WTC11 (cell line): Measurements from ENCODE around the gene RAI1. TPM values are rescaled to one million over a fixed set of nuclear protein-coding genes. Genes with fewer than 3 reads are reported as not detected.

Experiments
- ATAC-seq: fragments of 200-7000 bp; cut with Tn5 transposase; 2 replicates; pipeline ENCODE4 v1.10.0; 2021; ENCODE audit warnings: mild to moderate bottlenecking, moderate library complexity
- CTCF ChIA-PET: fragments of 300-600 bp; sonication (Branson Sonifier 250); formaldehyde crosslinking; loops from one replicate; lab custom pipeline; 2021; ENCODE audit warnings: antibody characterized with exemption; lab: Charles Lee
- POLR2A ChIA-PET: fragments of 350-600 bp; sonication (Branson Sonifier 250); formaldehyde crosslinking; loops from one replicate; lab custom pipeline; 2021; ENCODE audit warnings: antibody characterized with exemption; lab: Charles Lee
- DNase-seq: peaks from one replicate; pipeline ENCODE4 v3.0.0; 2021; ENCODE audit warnings: low spot score
- H3K27ac Mint-ChIP-seq: 2 replicates; pipeline ENCODE4 v1.8.0; 2021; ENCODE audit warnings: mixed read lengths
- H3K27me3 Mint-ChIP-seq: 2 replicates; pipeline ENCODE4 v1.8.0; 2021; ENCODE audit warnings: low read depth, mild to moderate bottlenecking, moderate library complexity, mixed read lengths
- H3K36me3 Mint-ChIP-seq: 2 replicates; pipeline ENCODE4 v1.8.0; 2021; ENCODE audit warnings: mixed read lengths
- H3K4me1 Mint-ChIP-seq: 2 replicates; pipeline ENCODE4 v1.8.0; 2022; ENCODE audit warnings: mixed read lengths
- H3K4me3 Mint-ChIP-seq: 2 replicates; pipeline ENCODE4 v1.8.0; 2021; ENCODE audit warnings: mild to moderate bottlenecking, moderate library complexity, mixed read lengths
- H3K9me3 Mint-ChIP-seq: 2 replicates; pipeline ENCODE4 v1.8.0; 2021; ENCODE audit warnings: mixed read lengths
- CREB1 ChIP-seq: sonication (generic); formaldehyde crosslinking; IDR thresholded peaks from 2 replicates; pipeline ENCODE4 v1.8.0; 2023; ENCODE audit warnings: mild to moderate bottlenecking, missing genetic modification reagents
- IRF2 ChIP-seq: sonication (generic); formaldehyde crosslinking; IDR thresholded peaks from 2 replicates; pipeline ENCODE4 v1.8.0; 2022; ENCODE audit warnings: low read depth, missing genetic modification reagents, borderline replicate concordance
- MXD4 ChIP-seq: fragments of 250-450 bp; sonication (Bioruptor Pico); IDR thresholded peaks from 2 replicates; pipeline ENCODE4 v1.8.0; 2021; ENCODE audit warnings: mild to moderate bottlenecking, moderate library complexity, borderline replicate concordance
- NFE2L1 ChIP-seq: sonication (generic); formaldehyde crosslinking; IDR thresholded peaks from 2 replicates; pipeline ENCODE4 v1.8.1; 2023; ENCODE audit warnings: missing genetic modification reagents
- PRRX2 ChIP-seq: fragments of 250-450 bp; sonication (Bioruptor Pico); IDR thresholded peaks from 2 replicates; pipeline ENCODE4 v1.8.0; 2021; ENCODE audit warnings: mild to moderate bottlenecking
- ZBTB21 ChIP-seq: sonication (generic); formaldehyde crosslinking; IDR thresholded peaks from 2 replicates; pipeline ENCODE4 v1.8.1; 2023; ENCODE audit warnings: mild to moderate bottlenecking, missing genetic modification reagents, borderline replicate concordance
- ZNF121 ChIP-seq: sonication (generic); formaldehyde crosslinking; IDR thresholded peaks from 2 replicates; pipeline ENCODE4 v1.8.0; 2023; ENCODE audit warnings: missing genetic modification reagents
- ZNF263 ChIP-seq: sonication (generic); formaldehyde crosslinking; IDR thresholded peaks from 2 replicates; pipeline ENCODE4 v1.8.1; 2022; ENCODE audit warnings: low read depth, mild to moderate bottlenecking, moderate library complexity, missing genetic modification reagents
- ZNF317 ChIP-seq: sonication (generic); formaldehyde crosslinking; IDR thresholded peaks from 2 replicates; pipeline ENCODE4 v1.8.1; 2023; ENCODE audit warnings: low read depth, mild to moderate bottlenecking, moderate library complexity, missing genetic modification reagents, borderline replicate concordance
- total RNA-seq: library from RNA; stranded (reverse); gene quantifications from 3 replicates; pipeline ENCODE4 v1.2.3, GENCODE V29; 2021
- TF ChIP-seq, protein P1 (sequence below): sonication (generic); formaldehyde crosslinking; IDR thresholded peaks from 2 replicates; pipeline ENCODE4 v1.8.1; 2022; ENCODE audit warnings: mild to moderate bottlenecking, missing genetic modification reagents, moderate library complexity, borderline replicate concordance
- TF ChIP-seq, protein P2 (sequence below): sonication (generic); formaldehyde crosslinking; IDR thresholded peaks from 2 replicates; pipeline ENCODE4 v1.8.0; 2022; ENCODE audit warnings: missing genetic modification reagents
- TF ChIP-seq, protein P3 (sequence below): fragments of 250-450 bp; sonication (Bioruptor Pico); IDR thresholded peaks from 2 replicates; pipeline ENCODE4 v2.1.2; 2022; ENCODE audit warnings: mild to moderate bottlenecking, moderate library complexity
- TF ChIP-seq, protein P4 (sequence below): fragments of 200-600 bp; IDR thresholded peaks from 2 replicates; pipeline ENCODE4 v1.8.0; 2022; ENCODE audit warnings: antibody characterized with exemption
- TF ChIP-seq, protein P5 (sequence below): sonication (generic); formaldehyde crosslinking; IDR thresholded peaks from 2 replicates; pipeline ENCODE4 v1.8.1; 2022; ENCODE audit warnings: mild to moderate bottlenecking, moderate library complexity, missing genetic modification reagents
- TF ChIP-seq, protein P6 (sequence below): sonication (generic); formaldehyde crosslinking; IDR thresholded peaks from 2 replicates; pipeline ENCODE4 v1.8.1; 2022; ENCODE audit warnings: low read depth, mild to moderate bottlenecking, moderate library complexity, missing genetic modification reagents, borderline replicate concordance
- TF ChIP-seq, protein P7 (sequence below): sonication (generic); formaldehyde crosslinking; conservative IDR thresholded peaks from 2 replicates; pipeline ENCODE4 v1.8.1; 2023; ENCODE audit warnings: mild to moderate bottlenecking, low read depth, missing genetic modification reagents, moderate library complexity

The RAI1 gene
- total RNA-seq, 1 experiment from 2014 or later, result 12.7 TPM

DNA sequence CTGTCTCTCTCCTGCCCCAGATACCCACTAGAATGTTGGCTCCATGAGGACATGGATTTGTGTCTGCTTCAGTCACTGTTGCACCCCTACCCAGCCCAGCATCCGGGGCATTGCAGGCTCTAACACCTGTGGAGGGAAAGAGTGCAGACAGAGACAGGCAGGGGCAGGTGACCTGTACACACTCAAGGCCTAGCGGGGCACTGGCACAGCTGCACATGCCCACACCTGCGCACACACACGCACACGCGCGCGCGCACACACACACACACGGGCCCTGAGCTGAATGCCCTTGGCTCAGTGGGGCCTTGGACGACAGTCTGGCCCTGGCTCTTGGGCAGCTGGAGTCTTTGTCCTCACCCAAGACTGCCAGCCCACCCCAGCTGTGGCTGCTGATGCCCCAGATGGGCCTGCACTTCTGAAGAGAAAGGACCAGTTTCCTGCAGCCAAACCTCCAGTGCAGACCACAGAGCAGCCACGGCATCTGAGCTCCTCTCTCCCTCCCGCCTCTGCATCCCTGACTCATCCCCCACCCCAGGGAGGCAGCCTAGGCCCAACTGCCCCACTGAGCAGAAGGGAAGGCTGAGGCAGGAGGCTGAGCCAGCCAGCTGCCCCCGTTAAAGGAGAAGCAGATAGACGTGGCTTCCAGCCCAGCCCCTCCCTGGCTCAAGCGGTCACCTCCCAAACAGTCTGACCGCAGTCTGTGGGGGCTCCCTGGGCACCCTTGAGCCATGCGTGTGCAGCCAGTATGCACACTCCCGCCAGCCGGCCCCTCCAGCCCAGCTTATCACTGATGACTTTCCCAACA is 12.3 kb upstream of the RAI1 start:
- Mint-ChIP-seq H3K4me3 (no peak overlapping the region), H3K9me3 (no peaks in the 10 kb centered on the region), H3K27ac (no peak overlapping the region), H3K27me3 (peaks cover 25% of the 10 kb centered on the region), H3K36me3 (no peaks in the 10 kb centered on the region), H3K4me1 (peaks cover 28% of the 10 kb centered on the region)
- DNase-seq (no peak), ATAC-seq (no peak)
- ChIA-PET CTCF (interaction anchor here (0.5 to 1.7 kb wide), 5 partner anchors 13 to 319 kb away, joined by 3 read pairs; no protein-coding TSS in a partner anchor), POLR2A (no interaction called here)
- TF ChIP-seq ZNF263 (CRISPR knock-in tag) (no peak), MXD4 (CRISPR knock-in tag) (no peak), ZNF317 (CRISPR knock-in tag) (no peak), ZNF121 (CRISPR knock-in tag) (no peak), NFE2L1 (no peak), IRF2 (CRISPR knock-in tag) (no peak)
- TF ChIP-seq, protein P1, sequence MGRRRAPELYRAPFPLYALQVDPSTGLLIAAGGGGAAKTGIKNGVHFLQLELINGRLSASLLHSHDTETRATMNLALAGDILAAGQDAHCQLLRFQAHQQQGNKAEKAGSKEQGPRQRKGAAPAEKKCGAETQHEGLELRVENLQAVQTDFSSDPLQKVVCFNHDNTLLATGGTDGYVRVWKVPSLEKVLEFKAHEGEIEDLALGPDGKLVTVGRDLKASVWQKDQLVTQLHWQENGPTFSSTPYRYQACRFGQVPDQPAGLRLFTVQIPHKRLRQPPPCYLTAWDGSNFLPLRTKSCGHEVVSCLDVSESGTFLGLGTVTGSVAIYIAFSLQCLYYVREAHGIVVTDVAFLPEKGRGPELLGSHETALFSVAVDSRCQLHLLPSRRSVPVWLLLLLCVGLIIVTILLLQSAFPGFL, result no peak
- TF ChIP-seq, protein P2, sequence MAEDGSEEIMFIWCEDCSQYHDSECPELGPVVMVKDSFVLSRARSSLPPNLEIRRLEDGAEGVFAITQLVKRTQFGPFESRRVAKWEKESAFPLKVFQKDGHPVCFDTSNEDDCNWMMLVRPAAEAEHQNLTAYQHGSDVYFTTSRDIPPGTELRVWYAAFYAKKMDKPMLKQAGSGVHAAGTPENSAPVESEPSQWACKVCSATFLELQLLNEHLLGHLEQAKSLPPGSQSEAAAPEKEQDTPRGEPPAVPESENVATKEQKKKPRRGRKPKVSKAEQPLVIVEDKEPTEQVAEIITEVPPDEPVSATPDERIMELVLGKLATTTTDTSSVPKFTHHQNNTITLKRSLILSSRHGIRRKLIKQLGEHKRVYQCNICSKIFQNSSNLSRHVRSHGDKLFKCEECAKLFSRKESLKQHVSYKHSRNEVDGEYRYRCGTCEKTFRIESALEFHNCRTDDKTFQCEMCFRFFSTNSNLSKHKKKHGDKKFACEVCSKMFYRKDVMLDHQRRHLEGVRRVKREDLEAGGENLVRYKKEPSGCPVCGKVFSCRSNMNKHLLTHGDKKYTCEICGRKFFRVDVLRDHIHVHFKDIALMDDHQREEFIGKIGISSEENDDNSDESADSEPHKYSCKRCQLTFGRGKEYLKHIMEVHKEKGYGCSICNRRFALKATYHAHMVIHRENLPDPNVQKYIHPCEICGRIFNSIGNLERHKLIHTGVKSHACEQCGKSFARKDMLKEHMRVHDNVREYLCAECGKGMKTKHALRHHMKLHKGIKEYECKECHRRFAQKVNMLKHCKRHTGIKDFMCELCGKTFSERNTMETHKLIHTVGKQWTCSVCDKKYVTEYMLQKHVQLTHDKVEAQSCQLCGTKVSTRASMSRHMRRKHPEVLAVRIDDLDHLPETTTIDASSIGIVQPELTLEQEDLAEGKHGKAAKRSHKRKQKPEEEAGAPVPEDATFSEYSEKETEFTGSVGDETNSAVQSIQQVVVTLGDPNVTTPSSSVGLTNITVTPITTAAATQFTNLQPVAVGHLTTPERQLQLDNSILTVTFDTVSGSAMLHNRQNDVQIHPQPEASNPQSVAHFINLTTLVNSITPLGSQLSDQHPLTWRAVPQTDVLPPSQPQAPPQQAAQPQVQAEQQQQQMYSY (CRISPR knock-in tag), result no peak
- TF ChIP-seq, protein P3, sequence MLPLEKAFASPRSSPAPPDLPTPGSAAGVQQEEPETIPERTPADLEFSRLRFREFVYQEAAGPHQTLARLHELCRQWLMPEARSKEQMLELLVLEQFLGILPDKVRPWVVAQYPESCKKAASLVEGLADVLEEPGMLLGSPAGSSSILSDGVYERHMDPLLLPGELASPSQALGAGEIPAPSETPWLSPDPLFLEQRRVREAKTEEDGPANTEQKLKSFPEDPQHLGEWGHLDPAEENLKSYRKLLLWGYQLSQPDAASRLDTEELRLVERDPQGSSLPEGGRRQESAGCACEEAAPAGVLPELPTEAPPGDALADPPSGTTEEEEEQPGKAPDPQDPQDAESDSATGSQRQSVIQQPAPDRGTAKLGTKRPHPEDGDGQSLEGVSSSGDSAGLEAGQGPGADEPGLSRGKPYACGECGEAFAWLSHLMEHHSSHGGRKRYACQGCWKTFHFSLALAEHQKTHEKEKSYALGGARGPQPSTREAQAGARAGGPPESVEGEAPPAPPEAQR, result no peak
- TF ChIP-seq, protein P4, sequence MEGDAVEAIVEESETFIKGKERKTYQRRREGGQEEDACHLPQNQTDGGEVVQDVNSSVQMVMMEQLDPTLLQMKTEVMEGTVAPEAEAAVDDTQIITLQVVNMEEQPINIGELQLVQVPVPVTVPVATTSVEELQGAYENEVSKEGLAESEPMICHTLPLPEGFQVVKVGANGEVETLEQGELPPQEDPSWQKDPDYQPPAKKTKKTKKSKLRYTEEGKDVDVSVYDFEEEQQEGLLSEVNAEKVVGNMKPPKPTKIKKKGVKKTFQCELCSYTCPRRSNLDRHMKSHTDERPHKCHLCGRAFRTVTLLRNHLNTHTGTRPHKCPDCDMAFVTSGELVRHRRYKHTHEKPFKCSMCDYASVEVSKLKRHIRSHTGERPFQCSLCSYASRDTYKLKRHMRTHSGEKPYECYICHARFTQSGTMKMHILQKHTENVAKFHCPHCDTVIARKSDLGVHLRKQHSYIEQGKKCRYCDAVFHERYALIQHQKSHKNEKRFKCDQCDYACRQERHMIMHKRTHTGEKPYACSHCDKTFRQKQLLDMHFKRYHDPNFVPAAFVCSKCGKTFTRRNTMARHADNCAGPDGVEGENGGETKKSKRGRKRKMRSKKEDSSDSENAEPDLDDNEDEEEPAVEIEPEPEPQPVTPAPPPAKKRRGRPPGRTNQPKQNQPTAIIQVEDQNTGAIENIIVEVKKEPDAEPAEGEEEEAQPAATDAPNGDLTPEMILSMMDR, result no peak
- TF ChIP-seq, protein P5, sequence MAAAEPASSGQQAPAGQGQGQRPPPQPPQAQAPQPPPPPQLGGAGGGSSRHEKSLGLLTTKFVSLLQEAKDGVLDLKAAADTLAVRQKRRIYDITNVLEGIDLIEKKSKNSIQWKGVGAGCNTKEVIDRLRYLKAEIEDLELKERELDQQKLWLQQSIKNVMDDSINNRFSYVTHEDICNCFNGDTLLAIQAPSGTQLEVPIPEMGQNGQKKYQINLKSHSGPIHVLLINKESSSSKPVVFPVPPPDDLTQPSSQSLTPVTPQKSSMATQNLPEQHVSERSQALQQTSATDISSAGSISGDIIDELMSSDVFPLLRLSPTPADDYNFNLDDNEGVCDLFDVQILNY, result no peak

DNA sequence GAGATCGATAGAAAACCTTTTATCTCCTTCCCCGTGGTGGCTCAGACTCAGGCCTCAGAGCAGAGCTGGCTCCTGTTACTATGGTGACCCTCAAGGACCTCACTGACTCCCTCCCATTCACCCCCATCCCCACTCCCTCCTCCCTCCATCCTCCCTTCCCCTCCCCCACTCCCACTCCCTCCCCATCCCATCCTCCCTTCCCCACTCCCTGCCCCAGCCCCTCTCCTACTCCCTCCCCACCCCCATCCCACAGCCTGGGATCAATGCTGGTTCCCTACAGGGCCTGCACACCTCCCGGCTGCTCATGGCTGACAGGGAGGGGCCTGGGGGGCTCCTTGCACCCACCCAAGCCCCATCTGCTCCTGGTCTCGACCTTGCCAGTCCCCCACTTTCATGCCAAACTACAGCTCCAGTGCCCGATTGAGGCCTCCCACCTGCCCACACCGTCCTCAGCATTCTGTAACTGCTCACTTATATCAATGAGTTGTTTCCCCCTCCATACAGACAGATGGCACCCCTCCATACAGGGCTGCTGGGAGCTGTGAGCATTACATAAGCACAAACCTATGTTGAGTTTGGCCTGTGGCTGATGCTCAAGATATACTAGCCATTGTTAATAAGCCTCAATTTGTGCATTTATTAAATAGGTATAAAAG is 11.6 kb upstream of the RAI1 start:
- Mint-ChIP-seq H3K9me3 (no peaks in the 10 kb centered on the region), H3K27me3 (peaks cover 30% of the 10 kb centered on the region), H3K4me3 (no peak overlapping the region), H3K27ac (no peak overlapping the region), H3K4me1 (peaks cover 28% of the 10 kb centered on the region), H3K36me3 (no peaks in the 10 kb centered on the region)
- ChIA-PET POLR2A (no interaction called here), CTCF (interaction anchor here (0.5 to 1.7 kb wide), 6 partner anchors 12 to 319 kb away, joined by 3 read pairs; no protein-coding TSS in a partner anchor)
- DNase-seq, result no peak
- no peak for ATAC-seq
- TF ChIP-seq CREB1 (CRISPR knock-in tag), result no peak
- no peak for TF ChIP-seq PRRX2 (CRISPR knock-in tag)
- TF ChIP-seq, protein P6, sequence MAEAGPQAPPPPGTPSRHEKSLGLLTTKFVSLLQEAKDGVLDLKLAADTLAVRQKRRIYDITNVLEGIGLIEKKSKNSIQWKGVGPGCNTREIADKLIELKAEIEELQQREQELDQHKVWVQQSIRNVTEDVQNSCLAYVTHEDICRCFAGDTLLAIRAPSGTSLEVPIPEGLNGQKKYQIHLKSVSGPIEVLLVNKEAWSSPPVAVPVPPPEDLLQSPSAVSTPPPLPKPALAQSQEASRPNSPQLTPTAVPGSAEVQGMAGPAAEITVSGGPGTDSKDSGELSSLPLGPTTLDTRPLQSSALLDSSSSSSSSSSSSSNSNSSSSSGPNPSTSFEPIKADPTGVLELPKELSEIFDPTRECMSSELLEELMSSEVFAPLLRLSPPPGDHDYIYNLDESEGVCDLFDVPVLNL, result no peak
- TF ChIP-seq, protein P7, sequence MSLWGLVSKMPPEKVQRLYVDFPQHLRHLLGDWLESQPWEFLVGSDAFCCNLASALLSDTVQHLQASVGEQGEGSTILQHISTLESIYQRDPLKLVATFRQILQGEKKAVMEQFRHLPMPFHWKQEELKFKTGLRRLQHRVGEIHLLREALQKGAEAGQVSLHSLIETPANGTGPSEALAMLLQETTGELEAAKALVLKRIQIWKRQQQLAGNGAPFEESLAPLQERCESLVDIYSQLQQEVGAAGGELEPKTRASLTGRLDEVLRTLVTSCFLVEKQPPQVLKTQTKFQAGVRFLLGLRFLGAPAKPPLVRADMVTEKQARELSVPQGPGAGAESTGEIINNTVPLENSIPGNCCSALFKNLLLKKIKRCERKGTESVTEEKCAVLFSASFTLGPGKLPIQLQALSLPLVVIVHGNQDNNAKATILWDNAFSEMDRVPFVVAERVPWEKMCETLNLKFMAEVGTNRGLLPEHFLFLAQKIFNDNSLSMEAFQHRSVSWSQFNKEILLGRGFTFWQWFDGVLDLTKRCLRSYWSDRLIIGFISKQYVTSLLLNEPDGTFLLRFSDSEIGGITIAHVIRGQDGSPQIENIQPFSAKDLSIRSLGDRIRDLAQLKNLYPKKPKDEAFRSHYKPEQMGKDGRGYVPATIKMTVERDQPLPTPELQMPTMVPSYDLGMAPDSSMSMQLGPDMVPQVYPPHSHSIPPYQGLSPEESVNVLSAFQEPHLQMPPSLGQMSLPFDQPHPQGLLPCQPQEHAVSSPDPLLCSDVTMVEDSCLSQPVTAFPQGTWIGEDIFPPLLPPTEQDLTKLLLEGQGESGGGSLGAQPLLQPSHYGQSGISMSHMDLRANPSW (CRISPR knock-in tag), result no peak
- no peak for TF ChIP-seq ZBTB21 (CRISPR knock-in tag)
